Measurements from ENCODE around the gene RBM12.

- TF ChIP-seq CTCF (IDR thresholded peaks at IDR 0.05) (no peak), POLR2A (IDR thresholded peaks at IDR 0.05) (no peak)
These were observed 25.6 kb upstream of the RBM12 start for GRCh38 chr20:35690265-35690664.
